Thymus (tissue), 11 donors: ENCODE results near the gene RPL10A. TPM values are rescaled to one million over a fixed set of nuclear protein-coding genes. Genes with fewer than 3 reads are reported as not detected.

ENCODE experiments used
- DNase-seq, 9 donors: peaks; one replicate each; pipeline ENCODE4 v3.0.0-alpha.2; 2013; ENCODE audit warnings: low spot score in 9 of 9, low read depth in 6 of 9, missing footprints in 1 of 9
- H3K27ac ChIP-seq, 2 donors: one replicate each; pipeline ENCODE4 v1.5.1; 2013; ENCODE audit warnings: control low read depth in 1 of 2, low read depth in 1 of 2, low read length in 1 of 2, mild to moderate bottlenecking in 1 of 2, moderate library complexity in 1 of 2
- H3K27me3 ChIP-seq, 2 donors: one replicate each; pipeline ENCODE4 v1.5.1; 2013; ENCODE audit warnings: low read length in 1 of 2; ENCODE audit not compliant: control insufficient read depth in 2 of 2, insufficient read depth in 1 of 2
- H3K36me3 ChIP-seq, 2 donors: one replicate each; pipeline ENCODE4 v1.5.1; 2013; ENCODE audit warnings: low read length in 1 of 2, mild to moderate bottlenecking in 1 of 2, moderate library complexity in 1 of 2; ENCODE audit not compliant: control insufficient read depth in 2 of 2, insufficient read depth in 2 of 2
- H3K4me1 ChIP-seq, 2 donors: one replicate each; pipeline ENCODE4 v1.5.1; 2013; ENCODE audit warnings: low read length in 2 of 2; ENCODE audit not compliant: control insufficient read depth in 2 of 2, insufficient read depth in 2 of 2
- H3K4me3 ChIP-seq, 2 donors: one replicate each; pipeline ENCODE4 v1.5.1; 2013; ENCODE audit warnings: low read length in 2 of 2, control low read depth in 1 of 2, mild to moderate bottlenecking in 1 of 2
- H3K9me3 ChIP-seq, 2 donors: one replicate each; pipeline ENCODE4 v1.5.1; 2013; ENCODE audit warnings: low read length in 1 of 2, mild to moderate bottlenecking in 1 of 2; ENCODE audit not compliant: control insufficient read depth in 2 of 2, insufficient read depth in 1 of 2
- WGBS: extraction: QIAGEN DNeasy Blood & Tissue Kit; methylation state at CpG from one replicate; pipeline ENCODE4 v1.1.7; 2013; 5-methylcytosine and 5-hydroxymethylcytosine counted together
- polyA plus RNA-seq: library from polyadenylated mRNA; stranded (reverse); fragments of 200-250 nt; gene quantifications from one replicate; pipeline ENCODE4 v1.2.3, GENCODE V29; 2013
- total RNA-seq: library from RNA; stranded (reverse); fragments of 120-200 nt; gene quantifications from one replicate; pipeline ENCODE4 v1.2.4, GENCODE V29; 2013
- donor health status: healthy.

RPL10A gene
- total and polyA plus RNA-seq, 2 donors, result 1,878 to 2,373 TPM

GRCh38 chr6:35491558-35492257 is 23.5 kb downstream of the RPL10A start:
- no peak overlapping the region for H3K27ac ChIP-seq
- WGBS, result 69% methylated on average over 5 of the region's 5 CpGs
- no peak for DNase-seq
- H3K9me3 ChIP-seq, result no peaks in the 10 kb centered on the region
- peaks cover 11 to 69% of the 10 kb centered on the region in 2 donors for H3K27me3 ChIP-seq
- no peaks in the 10 kb centered on the region for H3K36me3 ChIP-seq
- peaks cover 5 to 48% of the 10 kb centered on the region in 2 donors for H3K4me1 ChIP-seq
- no peak overlapping the region for H3K4me3 ChIP-seq

GRCh38 chr6:35492258-35492973 is 24.2 kb downstream of the RPL10A start:
- 56% methylated on average over 7 of the region's 7 CpGs for WGBS
- Histone ChIP-seq H3K9me3 (no peaks in the 10 kb centered on the region), H3K27ac (no peak overlapping the region), H3K4me3 (no peak overlapping the region), H3K27me3 (peaks cover 13 to 71% of the 10 kb centered on the region in 2 donors), H3K36me3 (no peaks in the 10 kb centered on the region), H3K4me1 (peaks cover 5 to 47% of the 10 kb centered on the region in 2 donors)
- DNase-seq, result no peak

- H3K4me1 ChIP-seq, result peaks cover 6 to 49% of the 10 kb centered on the region in 2 donors
- WGBS, result 96% methylated on average over 7 of the region's 7 CpGs
- H3K4me3 ChIP-seq, result no peak overlapping the region
- no peaks in the 10 kb centered on the region for H3K9me3 ChIP-seq
- H3K27me3 ChIP-seq, result peaks cover 16 to 76% of the 10 kb centered on the region in 2 donors
- H3K27ac ChIP-seq, result no peak overlapping the region
- DNase-seq, result no peak
- H3K36me3 ChIP-seq, result no peaks in the 10 kb centered on the region
Observed at GRCh38 chr6:35492974-35493284, 24.7 kb downstream of the RPL10A start.

- 93% methylated on average over 28 of the region's 28 CpGs for WGBS
Observed at GRCh38 chr6:35493307-35493983, 25.2 kb downstream of the RPL10A start.

GRCh38 chr6:35494161-35494563 is 26.0 kb downstream of the RPL10A start:
- H3K4me3 ChIP-seq, result no peak overlapping the region
- peaks cover 4 to 50% of the 10 kb centered on the region in 2 donors for H3K4me1 ChIP-seq
- H3K36me3 ChIP-seq, result no peaks in the 10 kb centered on the region
- no peaks in the 10 kb centered on the region for H3K9me3 ChIP-seq
- peaks cover 24 to 89% of the 10 kb centered on the region in 2 donors for H3K27me3 ChIP-seq
- H3K27ac ChIP-seq, result peak overlapping the region in 1 of 2 donors; percentile 31
- 5% methylated on average over 4 of the region's 4 CpGs for WGBS
- no peak for DNase-seq

More at GRCh38 chr6:35493307-35493983, 25.2 kb downstream of the RPL10A start:
- H3K4me1 ChIP-seq, result peaks cover 4 to 49% of the 10 kb centered on the region in 2 donors
- H3K27me3 ChIP-seq, result peaks cover 20 to 81% of the 10 kb centered on the region in 2 donors
- no peaks in the 10 kb centered on the region for H3K9me3 ChIP-seq
- no peak for DNase-seq
- no peaks in the 10 kb centered on the region for H3K36me3 ChIP-seq
- no peak overlapping the region for H3K27ac ChIP-seq
- no peak overlapping the region for H3K4me3 ChIP-seq

- DNase-seq, result no peak
- no peaks in the 10 kb centered on the region for H3K36me3 ChIP-seq
- peaks cover 4 to 43% of the 10 kb centered on the region in 2 donors for H3K4me1 ChIP-seq
- no peaks in the 10 kb centered on the region for H3K9me3 ChIP-seq
- WGBS, result 90% methylated on average over 9 of the region's 9 CpGs
- peaks cover 24 to 95% of the 10 kb centered on the region in 2 donors for H3K27me3 ChIP-seq
- H3K27ac ChIP-seq, result peak overlapping the region in 1 of 2 donors; percentile 54
- H3K4me3 ChIP-seq, result peak overlapping the region; percentile 10 to 74
Observed at GRCh38 chr6:35495258-35496035, 27.2 kb downstream of the RPL10A start.

GRCh38 chr6:35496036-35496840 is 28.0 kb downstream of the RPL10A start:
- H3K4me1 ChIP-seq, result peaks cover 4 to 40% of the 10 kb centered on the region in 2 donors
- H3K27me3 ChIP-seq, result peaks cover 24 to 94% of the 10 kb centered on the region in 2 donors
- peak overlapping the region in 1 of 2 donors; percentile 54 for H3K27ac ChIP-seq
- WGBS, result 47% methylated on average over 63 of the region's 63 CpGs
- H3K36me3 ChIP-seq, result no peaks in the 10 kb centered on the region
- peak overlapping the region; percentile 16 to 74 for H3K4me3 ChIP-seq
- no peak for DNase-seq
- H3K9me3 ChIP-seq, result no peaks in the 10 kb centered on the region
